ENCODE data around the gene DELE1.

Gene DELE1

GRCh38 chr5:141902015-141902814 is 21.5 kb upstream of the DELE1 start:
- Histone ChIP-seq H3K4me3 (ENCODE audit: low read depth, low read length) (no peak overlapping the region), H3K27ac (no peak overlapping the region), H3K36me3 (replicated peaks) (no peaks in the 10 kb centered on the region), H3K27me3 (replicated peaks) (no peaks in the 10 kb centered on the region)
- no peak for DNase-seq
- in situ Hi-C loops (cut with HindIII; ENCODE audit: low pct_ligation_motif_present, low sequenced_read_pairs) = no loop called here
- TF ChIP-seq CTCF (IDR thresholded peaks at IDR 0.05; ENCODE audit: low read depth, low read length, missing control alignments) = no peak

- in situ Hi-C loops (cut with HindIII; ENCODE audit: low pct_ligation_motif_present, low sequenced_read_pairs) = no loop called here
- Histone ChIP-seq H3K4me3 (ENCODE audit: low read depth, low read length) (no peak overlapping the region), H3K27ac (no peak overlapping the region), H3K27me3 (replicated peaks) (no peaks in the 10 kb centered on the region), H3K36me3 (replicated peaks) (no peaks in the 10 kb centered on the region)
- DNase-seq = no peak
- TF ChIP-seq CTCF (IDR thresholded peaks at IDR 0.05; ENCODE audit: low read depth, low read length, missing control alignments) = no peak
Measured at GRCh38 chr5:141903261-141903660, 20.4 kb upstream of the DELE1 start.

GRCh38 chr5:141904551-141904950 is 19.1 kb upstream of the DELE1 start:
- TF ChIP-seq CTCF (IDR thresholded peaks at IDR 0.05; ENCODE audit: low read depth, low read length, missing control alignments) = no peak
- H3K4me3 ChIP-seq (ENCODE audit: low read depth, low read length) = no peak overlapping the region
- in situ Hi-C loops (cut with HindIII; ENCODE audit: low pct_ligation_motif_present, low sequenced_read_pairs) = no loop called here
- no peaks in the 10 kb centered on the region for H3K36me3 ChIP-seq (replicated peaks)
- H3K27ac ChIP-seq = no peak overlapping the region
- DNase-seq = no peak
- no peaks in the 10 kb centered on the region for H3K27me3 ChIP-seq (replicated peaks)

GRCh38 chr5:141906517-141906916 is 17.2 kb upstream of the DELE1 start:
- Histone ChIP-seq H3K27ac (no peak overlapping the region), H3K36me3 (replicated peaks) (no peaks in the 10 kb centered on the region), H3K4me3 (ENCODE audit: low read depth, low read length) (no peak overlapping the region), H3K27me3 (replicated peaks) (no peaks in the 10 kb centered on the region)
- in situ Hi-C loops (cut with HindIII; ENCODE audit: low pct_ligation_motif_present, low sequenced_read_pairs) = no loop called here
- TF ChIP-seq CTCF (IDR thresholded peaks at IDR 0.05; ENCODE audit: low read depth, low read length, missing control alignments) = no peak
- no peak for DNase-seq

- no peak for DNase-seq
- in situ Hi-C loops (cut with HindIII; ENCODE audit: low pct_ligation_motif_present, low sequenced_read_pairs) = no loop called here
- H3K4me3 ChIP-seq (ENCODE audit: low read depth, low read length) = no peak overlapping the region
- H3K36me3 ChIP-seq (replicated peaks) = no peaks in the 10 kb centered on the region
- H3K27me3 ChIP-seq (replicated peaks) = no peaks in the 10 kb centered on the region
- TF ChIP-seq CTCF (IDR thresholded peaks at IDR 0.05; ENCODE audit: low read depth, low read length, missing control alignments) = no peak
- no peak overlapping the region for H3K27ac ChIP-seq
Measured at GRCh38 chr5:141906972-141907371, 16.7 kb upstream of the DELE1 start.

GRCh38 chr5:141908796-141909195 is 14.9 kb upstream of the DELE1 start:
- Histone ChIP-seq H3K27ac (no peak overlapping the region), H3K36me3 (replicated peaks) (no peaks in the 10 kb centered on the region), H3K27me3 (replicated peaks) (no peaks in the 10 kb centered on the region), H3K4me3 (ENCODE audit: low read depth, low read length) (no peak overlapping the region)
- in situ Hi-C loops (cut with HindIII; ENCODE audit: low pct_ligation_motif_present, low sequenced_read_pairs) = no loop called here
- no peak for TF ChIP-seq CTCF (IDR thresholded peaks at IDR 0.05; ENCODE audit: low read depth, low read length, missing control alignments)
- peak; percentile 12 for DNase-seq
